HG02884 (cell line): ENCODE data around the gene DGKA.
"Not testable (repeated sequence)": the region's sequence is repeated elsewhere in the genome, so short reads cannot be mapped to it uniquely, and the experiment has no call there.

Source experiments
- ATAC-seq: cut with Tn5 transposase; IDR thresholded peaks from one replicate; pipeline ENCODE4 v1.9.1; 2021; ENCODE audit warnings: mild to moderate bottlenecking, moderate library complexity; ENCODE audit not compliant: unreplicated experiment

Gene DGKA

GRCh38 chr12:55996715-55997534 is 66.0 kb downstream of the DGKA start, which contains the start of gene SUOX:
SUOX (plus strand) TSS chr12:55997276; CDS start chr12:56002222, 4,946 bp downstream.
- ATAC-seq: peak; percentile 99

GRCh38 chr12:55997535-55997859 is 66.5 kb downstream of the DGKA start:
- ATAC-seq: no peak

- ATAC-seq: not testable (repeated sequence)
Measured at GRCh38 chr12:55999522-55999921, 68.6 kb downstream of the DGKA start.

GRCh38 chr12:55999999-56000540 is 69.1 kb downstream of the DGKA start:
- not testable (repeated sequence) for ATAC-seq

- ATAC-seq: no peak
Measured at GRCh38 chr12:56001487-56002100, 70.6 kb downstream of the DGKA start.

- not testable (repeated sequence) for ATAC-seq
Measured at GRCh38 chr12:56003376-56003775, 72.4 kb downstream of the DGKA start.
